HL-60/S4 treated with phorbol 12-myristate 13-acetate at 8.2 ng/mL for 4 days and 3 days (cell line): Measurements from ENCODE around the gene TTYH2.

Source experiments
- in situ Hi-C: fragments of 300-500 bp; cut with MboI; formaldehyde crosslinking; loops from 2 replicates; pipeline ENCODE4 v1.15.0; 2022; ENCODE audit warnings: low sequenced_read_pairs

Gene TTYH2, protein sequence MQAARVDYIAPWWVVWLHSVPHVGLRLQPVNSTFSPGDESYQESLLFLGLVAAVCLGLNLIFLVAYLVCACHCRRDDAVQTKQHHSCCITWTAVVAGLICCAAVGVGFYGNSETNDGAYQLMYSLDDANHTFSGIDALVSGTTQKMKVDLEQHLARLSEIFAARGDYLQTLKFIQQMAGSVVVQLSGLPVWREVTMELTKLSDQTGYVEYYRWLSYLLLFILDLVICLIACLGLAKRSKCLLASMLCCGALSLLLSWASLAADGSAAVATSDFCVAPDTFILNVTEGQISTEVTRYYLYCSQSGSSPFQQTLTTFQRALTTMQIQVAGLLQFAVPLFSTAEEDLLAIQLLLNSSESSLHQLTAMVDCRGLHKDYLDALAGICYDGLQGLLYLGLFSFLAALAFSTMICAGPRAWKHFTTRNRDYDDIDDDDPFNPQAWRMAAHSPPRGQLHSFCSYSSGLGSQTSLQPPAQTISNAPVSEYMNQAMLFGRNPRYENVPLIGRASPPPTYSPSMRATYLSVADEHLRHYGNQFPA

GRCh38 chr17:74212913-74213791 is at the start of gene TTYH2:
Gene TTYH2 (plus strand): TSS chr17:74213571. CDS start chr17:74213588, 17 bp downstream.
- in situ Hi-C loops = no loop called here

- in situ Hi-C loops = no loop called here
These were observed 49.5 kb upstream of the TTYH2 start for GRCh38 chr17:74163836-74164235.

- in situ Hi-C loops = no loop called here
These were observed 48.8 kb upstream of the TTYH2 start for GRCh38 chr17:74164446-74165045.

DNA sequence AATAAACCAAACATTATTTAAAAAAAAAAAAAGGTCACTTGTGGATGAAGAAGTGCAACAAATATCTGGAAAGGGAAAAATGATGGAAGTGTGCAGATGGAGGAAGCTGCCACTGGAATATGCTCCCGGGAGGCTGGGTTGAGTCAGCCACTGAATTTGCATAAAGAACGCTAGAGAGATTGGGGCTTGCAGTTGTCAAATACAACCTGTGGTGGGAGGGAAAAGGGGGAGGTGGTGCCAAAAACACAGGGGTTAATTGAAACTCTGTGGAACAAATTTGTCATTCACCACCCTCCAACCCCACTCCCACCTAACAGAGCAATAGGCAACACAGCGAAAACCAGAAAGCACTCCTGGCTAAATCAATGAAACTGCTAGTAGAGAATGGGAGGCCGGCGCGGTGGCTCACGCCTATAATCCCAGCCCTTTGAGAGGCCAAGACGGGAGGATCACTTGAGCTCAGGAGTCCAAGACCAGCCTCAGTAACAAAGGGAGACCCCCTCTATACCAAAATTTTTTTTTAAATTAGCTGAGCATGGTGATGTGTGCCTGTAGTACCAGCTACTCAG is 47.5 kb upstream of the TTYH2 start:
- in situ Hi-C loops = no loop called here

- in situ Hi-C loops = no loop called here
These were observed 42.4 kb upstream of the TTYH2 start for GRCh38 chr17:74170924-74171323.

DNA sequence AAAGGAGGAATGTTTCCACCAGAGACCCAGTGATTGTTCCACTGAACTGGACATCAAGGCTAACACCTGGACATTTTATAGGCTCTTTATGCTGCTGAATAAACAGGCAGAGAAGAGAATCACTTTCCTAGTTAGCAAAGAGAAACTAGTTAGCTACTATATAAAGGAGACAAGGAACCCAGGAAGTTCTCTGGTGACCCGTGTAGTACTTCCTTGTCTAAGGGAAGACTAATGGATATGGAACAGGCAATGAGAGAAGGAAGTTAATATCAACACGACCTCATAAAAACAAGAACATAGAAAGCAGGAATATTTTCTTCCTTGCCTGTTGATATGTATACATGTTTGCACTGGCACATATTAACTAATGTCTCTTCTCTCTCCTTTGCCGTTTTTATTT is 40.7 kb upstream of the TTYH2 start:
- in situ Hi-C loops = no loop called here

- in situ Hi-C loops = loop anchor here (25.0 kb wide), 1 partner anchor 739 kb away; no protein-coding TSS in a partner anchor
These were observed 36.8 kb upstream of the TTYH2 start for GRCh38 chr17:74176546-74177001.

DNA sequence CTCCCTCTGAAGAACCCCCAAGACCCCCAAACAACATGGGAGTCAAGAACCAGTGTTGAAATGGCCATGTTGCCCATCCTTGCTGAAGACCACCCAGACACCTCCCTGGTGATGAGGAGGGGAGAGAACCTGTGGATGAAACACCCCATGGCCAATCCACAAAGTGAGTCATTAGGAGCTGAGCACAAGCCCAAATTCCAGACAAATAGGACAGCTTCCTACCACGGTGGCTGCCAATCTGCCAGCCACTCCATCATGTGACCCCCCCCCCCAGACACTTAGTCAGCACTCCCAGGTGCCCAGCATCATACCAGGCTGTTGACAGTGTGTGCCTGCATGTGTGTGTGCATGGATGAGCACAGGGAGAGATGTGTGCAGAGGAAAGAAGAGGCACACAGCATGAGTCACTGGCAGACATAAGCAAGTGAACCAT is 36.3 kb upstream of the TTYH2 start:
- in situ Hi-C loops = loop anchor here (25.0 kb wide), 1 partner anchor 740 kb away; no protein-coding TSS in a partner anchor

DNA sequence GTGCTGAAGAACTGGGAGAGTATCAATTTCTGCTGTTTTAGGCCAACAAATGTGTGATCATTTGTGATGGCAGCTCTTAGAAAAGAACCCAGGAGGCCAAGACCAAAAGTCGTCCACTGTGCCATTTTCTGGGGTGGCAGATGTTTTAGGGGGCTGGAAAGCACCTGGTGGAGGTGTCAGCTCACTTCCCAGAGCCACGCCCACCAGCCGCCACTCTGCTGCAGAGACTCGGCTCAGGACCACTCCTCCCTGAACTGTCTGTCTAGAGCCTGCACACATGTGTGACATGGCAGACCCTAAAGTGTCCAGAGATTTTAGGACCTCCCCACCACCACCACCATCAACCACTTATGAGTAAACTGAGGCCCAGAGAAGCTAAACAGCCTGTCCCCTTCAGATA is 33.8 kb upstream of the TTYH2 start:
- in situ Hi-C loops = loop anchor here (25.0 kb wide), 1 partner anchor 742 kb away; no protein-coding TSS in a partner anchor

DNA sequence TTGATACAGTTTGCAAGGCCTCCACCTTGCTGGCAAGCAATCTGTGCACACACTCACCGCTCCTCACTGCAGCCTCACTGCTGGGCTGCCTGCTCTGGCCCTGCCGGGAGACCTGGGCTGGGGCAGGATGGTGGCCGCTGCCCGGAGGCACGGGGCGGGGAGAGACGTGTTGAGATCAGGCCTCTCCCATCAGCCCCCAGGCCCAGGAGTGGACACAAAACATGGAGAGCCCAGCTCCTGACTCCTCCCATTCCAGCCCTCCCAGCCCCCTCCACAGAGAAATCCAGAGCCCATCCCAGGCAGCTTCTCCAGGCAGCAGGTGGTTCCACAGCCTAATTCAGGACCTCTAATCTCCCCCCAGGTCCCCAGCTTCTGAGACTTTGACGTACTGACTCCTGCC is 33.0 kb upstream of the TTYH2 start:
- in situ Hi-C loops = loop anchor here (25.0 kb wide), 1 partner anchor 743 kb away; no protein-coding TSS in a partner anchor

DNA sequence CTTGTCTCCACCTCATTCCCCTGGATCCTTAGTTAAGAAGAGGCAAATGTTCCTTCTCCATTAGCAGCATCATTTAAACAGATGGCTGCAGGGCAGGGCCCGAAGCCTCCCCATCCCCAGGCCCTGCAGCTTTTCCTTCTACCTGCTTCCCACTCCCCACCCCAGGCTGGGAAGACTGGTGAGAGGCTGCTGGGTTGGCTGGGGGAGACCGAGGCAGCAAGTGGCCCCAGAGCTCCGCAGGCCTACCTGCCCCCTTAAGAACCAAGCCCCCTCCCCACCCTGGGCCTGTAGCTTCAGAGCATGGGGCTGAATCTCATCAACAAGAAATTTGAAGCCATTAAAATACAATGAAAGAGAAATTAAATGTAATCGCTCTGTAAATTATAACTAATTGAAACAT is 32.0 kb upstream of the TTYH2 start:
- in situ Hi-C loops = loop anchor here (25.0 kb wide), 1 partner anchor 744 kb away; no protein-coding TSS in a partner anchor

DNA sequence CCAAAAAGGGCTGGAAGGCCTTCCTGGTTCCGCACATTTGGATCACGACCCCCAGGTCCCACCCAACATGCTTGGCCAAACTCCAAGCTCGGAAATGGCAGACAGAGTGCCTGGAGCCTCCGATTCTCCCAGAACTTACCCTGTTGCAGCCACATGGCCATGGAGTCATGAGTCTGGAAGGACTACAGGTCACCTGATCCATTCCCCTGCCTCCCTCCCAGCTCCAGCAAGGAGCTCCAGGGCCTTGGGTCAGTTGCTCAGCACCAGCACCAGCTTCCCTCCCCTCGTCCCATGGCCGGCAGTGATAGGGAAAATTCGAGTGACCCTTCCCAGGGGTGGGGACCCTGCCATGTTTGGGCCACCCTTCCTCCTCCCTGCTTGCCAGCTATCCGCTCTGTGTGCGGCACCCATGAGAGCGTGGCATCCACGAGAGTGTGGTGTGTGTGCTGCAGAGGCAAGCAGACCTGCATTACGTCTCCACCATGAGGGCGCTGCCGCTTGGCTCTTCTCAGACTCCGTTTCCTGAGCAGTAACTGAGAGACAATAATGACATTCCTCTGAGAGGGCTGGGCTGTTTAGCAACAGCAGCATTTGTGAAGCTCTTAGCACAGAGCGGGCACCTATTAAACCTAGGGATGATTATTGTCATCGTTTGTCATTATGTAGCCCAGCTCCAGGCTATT is 31.2 kb upstream of the TTYH2 start:
- in situ Hi-C loops = loop anchor here (25.0 kb wide), 1 partner anchor 745 kb away; no protein-coding TSS in a partner anchor

DNA sequence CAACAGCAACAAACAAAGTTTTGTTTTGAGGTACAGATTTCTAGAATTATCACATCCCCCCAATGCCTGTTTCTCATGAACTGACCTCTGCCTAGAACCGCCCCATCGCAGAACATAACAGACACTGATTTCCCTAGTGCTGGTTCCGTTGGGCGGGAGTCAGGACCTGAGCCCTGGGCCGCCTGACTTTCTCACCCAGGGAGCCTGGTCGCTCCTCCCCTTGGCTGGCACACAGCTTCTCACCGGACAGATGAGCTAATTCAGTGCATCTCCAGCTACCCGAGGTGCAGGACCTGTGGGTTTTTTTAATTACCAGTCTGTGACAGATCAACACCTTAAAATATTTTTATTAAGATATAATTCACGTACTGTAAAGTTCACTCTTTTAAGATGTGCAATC is 30.0 kb upstream of the TTYH2 start:
- in situ Hi-C loops = loop anchor here (25.0 kb wide), 1 partner anchor 746 kb away; no protein-coding TSS in a partner anchor

- in situ Hi-C loops = loop anchor here (25.0 kb wide), 1 partner anchor 748 kb away; no protein-coding TSS in a partner anchor
These were observed 27.7 kb upstream of the TTYH2 start for GRCh38 chr17:74185571-74186185.

DNA sequence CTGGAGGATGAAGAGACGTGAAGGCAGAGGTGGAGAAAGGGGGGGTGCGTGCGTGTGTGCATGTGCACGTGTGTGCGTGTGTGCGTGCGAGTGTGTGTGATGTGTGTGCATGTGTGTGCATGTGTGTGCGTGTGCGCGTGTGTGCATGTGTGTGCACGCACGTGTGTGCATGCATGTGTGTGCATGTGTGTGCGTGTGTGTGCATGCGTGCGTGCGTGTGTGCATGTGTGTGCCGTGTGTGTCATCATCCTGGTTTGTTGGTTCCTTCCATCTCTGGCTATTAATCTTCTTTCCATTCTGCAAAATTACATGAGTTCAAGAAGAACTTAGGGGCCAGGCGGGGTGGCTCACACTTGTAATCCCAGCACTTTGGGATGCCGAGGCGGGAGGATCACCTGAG is 26.9 kb upstream of the TTYH2 start:
- in situ Hi-C loops = loop anchor here (25.0 kb wide), 1 partner anchor 749 kb away; no protein-coding TSS in a partner anchor

DNA sequence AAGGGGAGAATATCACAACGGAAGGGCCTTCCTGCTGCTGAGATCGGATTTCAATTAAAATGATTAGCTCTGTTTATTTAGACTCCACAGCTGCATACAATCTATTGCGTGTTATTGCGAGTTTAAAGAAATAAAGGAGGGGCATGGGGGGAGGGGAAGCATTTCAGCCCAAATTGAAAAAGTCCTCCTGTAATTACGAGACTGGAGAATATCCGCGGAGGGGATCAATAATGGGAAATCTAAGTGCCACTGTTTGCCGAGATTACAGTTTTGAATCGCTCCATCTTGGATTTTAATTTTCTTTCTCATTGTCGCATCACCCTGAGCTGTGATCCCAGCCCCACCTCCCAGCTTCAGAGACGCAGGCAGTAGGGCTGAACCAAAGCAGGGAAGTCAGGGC is 25.6 kb upstream of the TTYH2 start:
- in situ Hi-C loops = loop anchor here (25.0 kb wide), 1 partner anchor 750 kb away; no protein-coding TSS in a partner anchor

DNA sequence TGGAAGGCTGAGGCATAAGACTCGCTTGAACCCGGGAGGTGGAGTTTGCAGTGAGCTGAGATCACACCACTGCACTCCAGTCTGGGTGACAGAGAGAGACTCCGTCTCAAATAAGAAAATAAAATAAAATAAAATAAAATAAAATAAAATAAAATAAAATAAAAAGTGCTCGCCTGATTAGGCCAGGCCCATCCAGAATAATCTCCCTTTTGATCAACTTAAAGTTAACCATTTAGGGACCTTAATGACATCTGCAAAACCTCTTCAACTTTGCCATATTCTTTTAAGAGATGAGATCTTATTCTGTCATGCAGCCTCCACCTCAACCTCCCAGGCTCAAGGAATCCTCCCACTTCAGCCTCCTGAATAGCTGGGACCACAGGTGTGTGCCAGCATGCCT is 24.7 kb upstream of the TTYH2 start:
- in situ Hi-C loops = loop anchor here (25.0 kb wide), 1 partner anchor 751 kb away; no protein-coding TSS in a partner anchor

DNA sequence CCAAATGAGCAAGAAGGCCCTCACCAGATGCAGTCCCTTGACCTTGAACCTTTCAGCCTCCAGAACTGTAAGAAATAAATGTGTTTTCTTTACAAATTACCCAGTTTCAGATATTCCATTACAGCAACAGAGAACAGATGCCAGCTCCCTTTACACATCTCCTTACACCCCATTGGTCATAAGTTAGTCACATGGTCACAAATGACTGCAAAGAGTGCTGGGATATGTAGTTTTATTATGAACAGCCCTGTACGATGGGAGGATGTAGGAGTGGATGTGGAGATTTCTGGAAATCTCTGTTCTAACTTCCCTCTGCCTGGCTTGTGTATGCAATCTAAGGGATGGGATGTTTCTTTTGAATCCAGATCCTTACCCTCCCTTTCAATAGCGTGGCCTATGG is 23.2 kb upstream of the TTYH2 start:
- in situ Hi-C loops = loop anchor here (25.0 kb wide), 1 partner anchor 753 kb away; no protein-coding TSS in a partner anchor
